GM12892 (cell line): Measurements from ENCODE around the gene RAP1A.
A peak's percentile ranks its signal among the peaks of the same experiment; 100 is the strongest.

Source experiments
- POLR2A ChIP-seq: IDR thresholded peaks from 2 replicates; pipeline ENCODE4 v1.6.1; 2011; ENCODE audit warnings: low read depth, low read length, control low read depth
- POLR2AphosphoS5 ChIP-seq: IDR thresholded peaks from 2 replicates; pipeline ENCODE4 v1.6.1; 2011; ENCODE audit warnings: low read depth, low read length, control low read depth

GRCh38 chr1:111599781-111600693 is 19.6 kb upstream of the RAP1A start:
- TF ChIP-seq POLR2AphosphoS5, result 0 out of 2 replicates have a peak, but pooled peaks have one; percentile 37
- TF ChIP-seq POLR2A, result no peak
